ENCODE measurements around the gene TLN1. TPM values are rescaled to one million over a fixed set of nuclear protein-coding genes. Genes with fewer than 3 reads are reported as not detected.
A peak's percentile ranks its signal among the peaks of the same experiment; 100 is the strongest.

The TLN1 gene
- total RNA-seq, 1 donor from 2014 or later: 56.2 TPM

DNA sequence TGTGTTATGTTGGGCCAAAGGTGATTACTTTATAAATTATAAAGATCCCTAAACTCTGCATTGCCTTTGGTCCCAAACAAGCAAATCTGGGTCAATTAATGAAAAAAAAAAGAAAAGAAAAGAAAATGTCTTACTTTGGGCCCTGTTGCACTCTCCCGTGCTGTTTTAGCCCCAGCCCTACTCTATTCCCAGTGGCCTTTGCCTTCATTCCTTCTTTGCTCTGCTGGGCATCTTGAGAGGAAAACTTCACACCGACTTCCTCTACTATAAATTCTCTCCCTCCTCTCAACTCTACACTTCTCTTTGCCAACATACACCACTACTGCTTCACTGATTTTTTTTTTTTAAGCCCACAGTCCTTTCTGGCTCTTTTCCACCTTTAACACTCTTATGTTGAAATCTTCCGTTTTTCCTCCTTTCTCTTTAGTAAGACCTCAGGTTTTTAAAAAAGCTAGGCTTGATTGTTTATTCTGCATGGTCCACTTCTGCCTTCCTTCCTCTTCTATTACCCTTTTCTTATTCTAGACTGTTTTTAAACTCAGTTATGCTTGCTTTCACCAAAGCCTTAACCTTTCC lies 26.6 kb upstream of the TLN1 start:
- H3K9me3 Mint-ChIP-seq (ENCODE audit: unreplicated experiment): peaks cover 13% of the 10 kb centered on the region
- H3K4me1 Mint-ChIP-seq (ENCODE audit: low read depth, unreplicated experiment): peaks cover 8% of the 10 kb centered on the region
- H3K27ac Mint-ChIP-seq (ENCODE audit: unreplicated experiment): no peak overlapping the region
- TF ChIP-seq, protein P1, sequence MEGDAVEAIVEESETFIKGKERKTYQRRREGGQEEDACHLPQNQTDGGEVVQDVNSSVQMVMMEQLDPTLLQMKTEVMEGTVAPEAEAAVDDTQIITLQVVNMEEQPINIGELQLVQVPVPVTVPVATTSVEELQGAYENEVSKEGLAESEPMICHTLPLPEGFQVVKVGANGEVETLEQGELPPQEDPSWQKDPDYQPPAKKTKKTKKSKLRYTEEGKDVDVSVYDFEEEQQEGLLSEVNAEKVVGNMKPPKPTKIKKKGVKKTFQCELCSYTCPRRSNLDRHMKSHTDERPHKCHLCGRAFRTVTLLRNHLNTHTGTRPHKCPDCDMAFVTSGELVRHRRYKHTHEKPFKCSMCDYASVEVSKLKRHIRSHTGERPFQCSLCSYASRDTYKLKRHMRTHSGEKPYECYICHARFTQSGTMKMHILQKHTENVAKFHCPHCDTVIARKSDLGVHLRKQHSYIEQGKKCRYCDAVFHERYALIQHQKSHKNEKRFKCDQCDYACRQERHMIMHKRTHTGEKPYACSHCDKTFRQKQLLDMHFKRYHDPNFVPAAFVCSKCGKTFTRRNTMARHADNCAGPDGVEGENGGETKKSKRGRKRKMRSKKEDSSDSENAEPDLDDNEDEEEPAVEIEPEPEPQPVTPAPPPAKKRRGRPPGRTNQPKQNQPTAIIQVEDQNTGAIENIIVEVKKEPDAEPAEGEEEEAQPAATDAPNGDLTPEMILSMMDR (IDR thresholded peaks at IDR 0.05; ENCODE audit: partially characterized antibody, unreplicated experiment): no peak
- DNase-seq: no peak
- no peak overlapping the region for H3K4me3 Mint-ChIP-seq (ENCODE audit: unreplicated experiment)
- peaks cover 6% of the 10 kb centered on the region for H3K27me3 Mint-ChIP-seq (ENCODE audit: unreplicated experiment)
- peaks cover 4% of the 10 kb centered on the region for H3K36me3 Mint-ChIP-seq (ENCODE audit: unreplicated experiment)

DNA sequence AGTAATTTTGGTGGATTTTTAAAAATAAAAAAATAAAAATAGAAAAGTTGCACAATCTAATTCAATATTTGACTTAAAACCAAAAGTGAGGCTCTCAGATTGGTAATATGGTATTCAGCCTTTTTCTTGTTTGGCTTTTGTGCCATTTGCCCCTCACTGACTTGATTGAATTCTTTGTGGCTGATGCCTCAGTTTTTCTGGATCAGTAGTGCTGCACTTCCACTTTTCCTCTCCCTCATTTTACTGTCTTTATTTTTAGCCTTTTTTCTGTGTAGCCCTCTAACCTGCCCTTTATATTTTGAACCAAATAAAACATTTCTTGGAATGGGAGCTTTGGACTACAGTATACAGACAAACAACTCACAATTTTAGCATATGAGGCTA lies 25.9 kb upstream of the TLN1 start:
- DNase-seq: no peak

DNA sequence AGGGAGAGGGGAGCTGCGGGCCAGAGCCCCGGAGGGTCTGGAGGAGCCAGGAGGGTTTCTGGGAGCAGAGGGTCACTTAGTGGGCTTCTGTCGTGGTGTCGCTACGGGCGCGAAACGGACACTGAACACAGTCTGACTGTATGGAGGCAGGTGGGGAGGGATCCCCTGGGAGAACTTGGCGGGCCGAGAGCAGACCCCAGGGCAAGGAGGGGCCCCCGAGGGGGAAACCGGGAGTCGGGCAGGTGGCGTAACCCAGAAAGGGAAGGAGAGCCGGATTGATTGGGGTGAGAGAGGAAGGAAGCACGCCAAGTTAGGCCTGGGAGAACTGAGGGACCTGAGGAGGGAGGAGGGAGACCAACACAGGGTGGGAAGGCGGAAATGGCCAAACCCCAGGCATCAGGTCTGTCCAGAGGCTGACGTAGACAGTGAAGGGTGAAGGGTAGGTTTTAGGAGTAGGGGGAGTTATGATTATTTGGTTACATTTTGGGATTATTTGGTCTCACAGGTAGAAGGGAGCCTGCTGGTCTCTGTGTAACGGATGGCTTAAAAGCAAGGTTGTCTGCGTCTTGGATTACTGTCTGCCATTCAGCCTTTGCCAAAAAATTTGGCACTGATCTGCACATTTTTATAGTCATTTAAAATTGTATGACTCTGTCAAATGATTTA lies 25.4 kb upstream of the TLN1 start:
- TF ChIP-seq, protein P1 (IDR thresholded peaks at IDR 0.05; ENCODE audit: partially characterized antibody, unreplicated experiment): no peak
- Mint-ChIP-seq H3K4me3 (ENCODE audit: unreplicated experiment) (peak overlapping the region; percentile 96), H3K27me3 (ENCODE audit: unreplicated experiment) (peaks cover 9% of the 10 kb centered on the region), H3K9me3 (ENCODE audit: unreplicated experiment) (peaks cover 14% of the 10 kb centered on the region), H3K36me3 (ENCODE audit: unreplicated experiment) (peaks cover 4% of the 10 kb centered on the region), H3K27ac (ENCODE audit: unreplicated experiment) (peak overlapping the region; percentile 86), H3K4me1 (ENCODE audit: low read depth, unreplicated experiment) (peaks cover 8% of the 10 kb centered on the region)
- peak; percentile 54 for DNase-seq

More for the DNA sequence above, 25.9 kb upstream of the TLN1 start:
- peaks cover 13% of the 10 kb centered on the region for H3K9me3 Mint-ChIP-seq (ENCODE audit: unreplicated experiment)
- H3K4me3 Mint-ChIP-seq (ENCODE audit: unreplicated experiment): peak overlapping the region; percentile 96
- H3K27ac Mint-ChIP-seq (ENCODE audit: unreplicated experiment): no peak overlapping the region
- peaks cover 9% of the 10 kb centered on the region for H3K27me3 Mint-ChIP-seq (ENCODE audit: unreplicated experiment)
- peaks cover 8% of the 10 kb centered on the region for H3K4me1 Mint-ChIP-seq (ENCODE audit: low read depth, unreplicated experiment)
- TF ChIP-seq, protein P1 (IDR thresholded peaks at IDR 0.05; ENCODE audit: partially characterized antibody, unreplicated experiment): no peak
- H3K36me3 Mint-ChIP-seq (ENCODE audit: unreplicated experiment): peaks cover 4% of the 10 kb centered on the region

DNA sequence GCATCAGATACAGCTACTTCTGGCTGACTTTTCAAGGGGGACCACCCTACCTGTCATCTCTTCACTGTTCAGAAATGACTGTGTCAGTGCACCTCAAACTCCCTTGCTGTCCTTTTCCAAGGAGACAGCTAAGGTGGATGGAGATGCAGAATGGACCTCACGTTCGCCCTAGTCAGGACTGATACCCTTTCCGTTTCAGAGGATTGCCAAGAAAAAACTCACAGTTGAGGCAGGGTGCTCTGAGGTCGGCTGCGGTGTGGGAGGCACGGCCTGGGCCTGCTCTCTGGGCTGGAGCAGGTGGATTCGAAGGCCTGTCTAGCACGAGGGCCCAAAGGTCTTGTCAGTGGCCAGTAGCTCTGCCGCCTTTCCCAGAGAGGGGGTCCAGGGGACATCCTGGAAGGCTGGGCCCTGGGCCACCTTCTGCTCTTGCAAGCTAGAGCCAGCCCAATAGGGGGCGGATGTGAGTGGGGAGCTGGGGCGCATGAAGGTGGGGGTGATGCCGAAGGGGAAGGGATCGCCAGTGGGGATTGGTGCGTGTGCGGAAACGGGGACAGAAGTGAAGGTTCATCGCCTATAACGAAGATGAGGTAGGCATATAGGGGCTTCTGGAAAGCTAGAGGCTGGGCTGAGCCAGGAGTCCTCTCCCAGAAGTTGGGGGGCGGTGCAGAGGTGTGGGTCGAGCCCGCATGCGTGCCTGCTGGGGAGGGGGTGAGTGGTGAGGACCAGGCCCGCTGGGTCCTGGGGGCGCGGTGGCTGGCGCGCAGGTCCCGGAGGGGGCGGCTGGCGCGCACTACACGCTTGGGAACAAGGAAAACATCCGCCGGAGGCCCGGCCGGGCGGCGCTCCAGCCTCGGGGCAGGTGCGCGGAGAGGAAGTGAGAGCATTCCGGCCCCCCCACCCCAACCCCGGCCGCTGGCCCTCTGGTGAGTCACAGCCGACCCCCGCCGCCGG lies 24.6 kb upstream of the TLN1 start:
- Mint-ChIP-seq H3K9me3 (ENCODE audit: unreplicated experiment) (peaks cover 17% of the 10 kb centered on the region), H3K4me3 (ENCODE audit: unreplicated experiment) (peak overlapping the region; percentile 96), H3K27me3 (ENCODE audit: unreplicated experiment) (peaks cover 14% of the 10 kb centered on the region), H3K4me1 (ENCODE audit: low read depth, unreplicated experiment) (peaks cover 8% of the 10 kb centered on the region), H3K27ac (ENCODE audit: unreplicated experiment) (peak overlapping the region; percentile 75), H3K36me3 (ENCODE audit: unreplicated experiment) (peaks cover 4% of the 10 kb centered on the region)
- TF ChIP-seq, protein P1 (IDR thresholded peaks at IDR 0.05; ENCODE audit: partially characterized antibody, unreplicated experiment): peak; percentile 27
- peak; percentile 65 for DNase-seq

Measured in glutamatergic neuron (in vitro differentiated cells).